ENCODE data around the gene TMEM244.
"Not testable (repeated sequence)": the region's sequence is repeated elsewhere in the genome, so short reads cannot be mapped to it uniquely, and the experiment has no call there.

The TMEM244 gene

DNA sequence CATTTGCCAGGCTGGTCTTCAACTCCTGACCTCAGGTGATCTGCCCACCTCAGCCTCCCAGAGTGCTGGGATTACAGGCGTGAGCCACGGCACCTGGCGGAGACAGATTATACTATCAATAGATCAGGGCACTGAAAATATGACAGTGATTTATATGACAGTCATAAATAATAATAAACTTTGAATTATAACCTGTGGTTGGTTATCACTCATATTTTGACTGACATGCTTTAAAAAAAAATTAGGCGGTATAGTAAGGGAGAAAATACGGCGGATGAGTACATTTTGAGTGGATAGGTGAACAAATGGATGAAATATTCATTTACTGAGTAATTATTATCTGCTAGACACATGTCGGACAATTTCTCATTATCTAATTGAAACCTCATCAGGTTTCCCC, 28.8 kb downstream of the TMEM244 start:
- TF ChIP-seq, protein P1, sequence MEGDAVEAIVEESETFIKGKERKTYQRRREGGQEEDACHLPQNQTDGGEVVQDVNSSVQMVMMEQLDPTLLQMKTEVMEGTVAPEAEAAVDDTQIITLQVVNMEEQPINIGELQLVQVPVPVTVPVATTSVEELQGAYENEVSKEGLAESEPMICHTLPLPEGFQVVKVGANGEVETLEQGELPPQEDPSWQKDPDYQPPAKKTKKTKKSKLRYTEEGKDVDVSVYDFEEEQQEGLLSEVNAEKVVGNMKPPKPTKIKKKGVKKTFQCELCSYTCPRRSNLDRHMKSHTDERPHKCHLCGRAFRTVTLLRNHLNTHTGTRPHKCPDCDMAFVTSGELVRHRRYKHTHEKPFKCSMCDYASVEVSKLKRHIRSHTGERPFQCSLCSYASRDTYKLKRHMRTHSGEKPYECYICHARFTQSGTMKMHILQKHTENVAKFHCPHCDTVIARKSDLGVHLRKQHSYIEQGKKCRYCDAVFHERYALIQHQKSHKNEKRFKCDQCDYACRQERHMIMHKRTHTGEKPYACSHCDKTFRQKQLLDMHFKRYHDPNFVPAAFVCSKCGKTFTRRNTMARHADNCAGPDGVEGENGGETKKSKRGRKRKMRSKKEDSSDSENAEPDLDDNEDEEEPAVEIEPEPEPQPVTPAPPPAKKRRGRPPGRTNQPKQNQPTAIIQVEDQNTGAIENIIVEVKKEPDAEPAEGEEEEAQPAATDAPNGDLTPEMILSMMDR (IDR thresholded peaks at IDR 0.05), result no peak
- no peaks in the 10 kb centered on the region for H3K9me3 ChIP-seq
- no peaks in the 10 kb centered on the region for H3K4me1 ChIP-seq
- no peak overlapping the region for H3K27ac ChIP-seq
- H3K4me3 ChIP-seq, result no peak overlapping the region
- intact Hi-C loops (cut with DNase I; ENCODE audit: low total_unique reads), result no loop called here
- no peaks in the 10 kb centered on the region for H3K27me3 ChIP-seq
- DNase-seq, result no peak
- no peaks in the 10 kb centered on the region for H3K36me3 ChIP-seq

DNA sequence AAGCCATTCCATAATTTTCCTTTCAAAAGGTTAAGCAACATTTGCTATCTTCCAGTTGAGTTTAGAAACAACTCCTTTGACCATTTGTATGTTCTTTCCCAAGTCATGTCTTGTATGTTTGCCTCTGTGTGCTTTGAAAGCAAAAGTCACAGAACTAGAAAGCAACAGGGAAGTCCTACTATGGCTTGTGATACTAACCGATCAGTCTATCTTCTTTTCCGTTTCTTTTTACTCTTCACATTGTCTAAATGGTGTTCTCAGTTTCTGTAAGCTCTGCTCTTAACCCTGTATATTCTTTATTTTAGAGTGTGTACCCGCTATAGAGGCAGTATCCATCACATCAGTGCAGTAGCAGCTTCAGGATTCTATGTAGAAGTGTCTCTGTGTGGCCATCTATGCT, 32.9 kb downstream of the TMEM244 start:
- no peaks in the 10 kb centered on the region for H3K4me1 ChIP-seq
- no peak overlapping the region for H3K4me3 ChIP-seq
- no peaks in the 10 kb centered on the region for H3K36me3 ChIP-seq
- TF ChIP-seq, protein P1 (IDR thresholded peaks at IDR 0.05), result no peak
- no peak for DNase-seq
- no peaks in the 10 kb centered on the region for H3K9me3 ChIP-seq
- H3K27ac ChIP-seq, result no peak overlapping the region
- intact Hi-C loops (cut with DNase I; ENCODE audit: low total_unique reads), result no loop called here
- H3K27me3 ChIP-seq, result no peaks in the 10 kb centered on the region

DNA sequence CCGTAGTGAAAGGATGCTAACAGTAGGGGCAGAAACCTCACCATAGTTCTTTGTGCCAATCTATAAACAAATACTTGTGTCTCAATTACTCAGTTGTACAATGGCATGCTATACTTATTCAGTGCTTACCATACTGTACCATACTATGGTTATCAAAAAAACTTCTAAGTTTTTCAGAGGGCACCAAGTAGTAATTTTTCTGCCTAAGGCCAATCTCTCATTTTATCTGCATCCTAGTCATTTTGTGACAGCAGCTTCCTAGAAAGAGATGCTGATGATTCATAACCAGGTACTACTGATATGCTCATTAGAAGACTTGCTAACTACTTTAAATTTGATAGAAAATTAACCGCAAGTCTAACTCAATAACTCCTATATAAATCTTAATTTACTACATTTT, 42.9 kb downstream of the TMEM244 start:
- H3K27ac ChIP-seq, result no peak overlapping the region
- no peak overlapping the region for H3K4me3 ChIP-seq
- no peaks in the 10 kb centered on the region for H3K27me3 ChIP-seq
- no peaks in the 10 kb centered on the region for H3K36me3 ChIP-seq
- intact Hi-C loops (cut with DNase I; ENCODE audit: low total_unique reads), result no loop called here
- DNase-seq, result no peak
- H3K9me3 ChIP-seq, result no peaks in the 10 kb centered on the region
- H3K4me1 ChIP-seq, result no peaks in the 10 kb centered on the region
- TF ChIP-seq, protein P1 (IDR thresholded peaks at IDR 0.05), result no peak

DNA sequence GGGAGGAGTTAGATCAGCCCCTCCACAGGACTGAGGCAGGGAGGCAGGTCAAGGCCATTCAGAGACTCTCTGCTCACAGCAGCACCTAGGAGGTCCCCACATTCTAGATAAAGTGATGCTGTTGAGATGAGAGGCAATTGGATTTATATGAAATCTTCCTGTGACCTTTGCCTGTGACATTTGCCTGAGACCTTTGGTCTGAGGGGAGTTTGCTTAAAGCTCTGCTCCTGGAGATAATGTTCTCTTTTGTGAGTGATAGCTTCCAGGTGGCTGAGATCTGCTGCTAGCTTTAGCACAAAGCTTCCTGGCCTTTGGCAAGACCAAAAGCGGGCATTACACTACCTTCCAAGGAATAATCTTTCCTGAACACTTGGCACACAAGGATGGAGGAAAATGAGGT, 43.3 kb downstream of the TMEM244 start:
- TF ChIP-seq, protein P1 (IDR thresholded peaks at IDR 0.05), result no peak
- H3K4me1 ChIP-seq, result no peaks in the 10 kb centered on the region
- no peaks in the 10 kb centered on the region for H3K27me3 ChIP-seq
- H3K27ac ChIP-seq, result no peak overlapping the region
- H3K9me3 ChIP-seq, result no peaks in the 10 kb centered on the region
- DNase-seq, result no peak
- no peak overlapping the region for H3K4me3 ChIP-seq
- intact Hi-C loops (cut with DNase I; ENCODE audit: low total_unique reads), result no loop called here
- H3K36me3 ChIP-seq, result no peaks in the 10 kb centered on the region

DNA sequence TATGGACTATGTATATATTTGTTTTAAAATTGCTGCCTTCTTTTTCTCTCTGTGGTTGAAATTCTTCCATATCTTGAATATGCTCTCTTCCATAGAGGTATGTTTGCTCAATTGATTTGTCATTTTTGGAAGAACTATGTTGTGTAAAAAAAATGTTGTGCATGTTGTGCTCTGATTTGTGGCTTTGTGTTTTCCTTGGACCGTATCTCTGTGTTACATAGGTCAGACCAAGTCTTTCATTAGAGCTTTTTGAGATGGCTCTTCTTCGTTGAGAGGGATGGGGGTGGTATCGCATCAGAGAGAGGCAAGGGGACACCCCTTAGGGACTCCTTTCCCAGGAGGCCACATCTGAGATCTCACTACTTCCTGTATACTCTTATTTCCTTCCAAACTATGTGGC, 43.8 kb downstream of the TMEM244 start:
- H3K27ac ChIP-seq, result no peak overlapping the region
- no peak overlapping the region for H3K4me3 ChIP-seq
- TF ChIP-seq, protein P1 (IDR thresholded peaks at IDR 0.05), result no peak
- no peak for DNase-seq
- intact Hi-C loops (cut with DNase I; ENCODE audit: low total_unique reads), result no loop called here
- no peaks in the 10 kb centered on the region for H3K27me3 ChIP-seq
- no peaks in the 10 kb centered on the region for H3K9me3 ChIP-seq
- no peaks in the 10 kb centered on the region for H3K4me1 ChIP-seq
- no peaks in the 10 kb centered on the region for H3K36me3 ChIP-seq

DNA sequence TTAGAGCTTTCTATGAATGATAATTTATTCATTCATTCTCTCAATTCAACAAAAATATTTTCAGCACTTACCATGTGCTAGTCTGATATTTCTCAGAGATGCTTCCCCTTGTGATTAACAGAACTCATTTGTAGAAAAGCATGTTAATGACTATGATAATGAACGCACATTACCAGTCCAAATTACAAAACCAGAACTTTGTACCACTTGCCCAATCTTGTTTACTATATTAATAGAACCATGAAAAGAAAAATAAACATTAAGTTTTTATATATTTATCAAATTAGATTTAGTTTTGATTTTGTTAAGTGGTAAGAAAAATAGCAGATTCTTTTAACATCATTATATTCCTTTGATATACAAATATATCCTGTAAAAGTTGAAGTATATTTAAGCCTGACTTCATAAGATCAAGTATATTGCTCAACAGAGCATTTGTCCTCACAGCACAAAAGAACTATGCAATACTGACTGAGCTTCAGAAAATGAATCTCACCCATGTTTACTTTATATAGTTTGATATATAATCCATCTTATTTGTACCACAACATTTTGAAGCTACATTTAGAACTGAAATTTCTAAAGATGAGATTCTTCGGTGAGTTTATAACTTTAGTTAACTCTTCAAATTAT, 48.9 kb downstream of the TMEM244 start:
- Histone ChIP-seq H3K4me3 (no peak overlapping the region), H3K9me3 (no peaks in the 10 kb centered on the region), H3K27ac (no peak overlapping the region), H3K36me3 (no peaks in the 10 kb centered on the region), H3K27me3 (no peaks in the 10 kb centered on the region), H3K4me1 (no peaks in the 10 kb centered on the region)
- intact Hi-C loops (cut with DNase I; ENCODE audit: low total_unique reads), result no loop called here
- TF ChIP-seq, protein P1 (IDR thresholded peaks at IDR 0.05), result no peak
- no peak for DNase-seq

DNA sequence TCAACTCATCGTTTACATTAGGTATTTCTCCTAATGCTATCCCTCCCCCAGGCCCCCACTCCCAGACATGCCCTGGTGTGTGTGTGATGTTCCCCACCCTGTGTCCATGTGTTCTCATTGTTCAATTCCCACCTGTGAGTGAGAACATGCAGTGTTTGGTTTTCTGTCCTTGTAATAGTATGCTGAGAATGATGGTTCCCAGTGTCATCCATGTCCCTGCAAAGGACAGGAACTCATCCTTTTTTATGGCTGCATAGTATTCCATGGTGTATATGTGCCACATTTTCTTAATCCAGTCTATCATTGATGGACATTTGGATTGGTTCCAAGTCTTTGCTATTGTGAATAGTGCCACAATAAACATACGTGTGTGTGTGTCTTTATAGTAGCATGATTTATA, 54.0 kb downstream of the TMEM244 start:
- H3K4me1 ChIP-seq; H3K27me3 ChIP-seq; H3K27ac ChIP-seq; DNase-seq; intact Hi-C loops (cut with DNase I; ENCODE audit: low total_unique reads); H3K9me3 ChIP-seq; H3K36me3 ChIP-seq; H3K4me3 ChIP-seq: not testable (repeated sequence)

DNA sequence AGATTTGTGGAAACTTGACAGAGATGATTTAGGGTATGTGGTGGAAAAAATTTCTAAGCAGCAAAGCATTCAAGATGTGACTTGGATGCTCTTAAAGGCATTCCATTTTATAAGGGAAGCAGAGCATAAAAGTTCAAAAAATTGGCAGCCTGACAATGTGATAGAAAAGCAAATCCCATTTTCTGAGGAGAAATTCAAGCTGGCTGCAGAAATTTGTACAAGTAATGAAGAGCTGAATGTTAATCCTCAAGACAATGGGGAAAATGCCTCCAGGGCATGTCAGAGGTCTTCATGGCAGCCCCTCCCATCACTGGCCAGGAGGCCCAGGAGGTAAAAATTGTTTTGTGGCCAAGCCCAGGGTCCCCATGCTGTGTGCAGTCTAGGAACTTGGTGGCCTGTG, 58.2 kb downstream of the TMEM244 start:
- intact Hi-C loops (cut with DNase I; ENCODE audit: low total_unique reads); H3K4me3 ChIP-seq; H3K36me3 ChIP-seq; H3K27ac ChIP-seq; H3K4me1 ChIP-seq; H3K27me3 ChIP-seq; DNase-seq; H3K9me3 ChIP-seq: not testable (repeated sequence)

All from tibial artery (tissue), 4 donors.